SKM-1 (cell line): ENCODE results near the gene UBE4B.
"Not testable (repeated sequence)": the region's sequence is repeated elsewhere in the genome, so short reads cannot be mapped to it uniquely, and the experiment has no call there.

Source experiments
- DNase-seq: peaks from one replicate; lab custom pipeline; 2025; ENCODE audit not compliant: unreplicated experiment; lab: John Stamatoyannopoulos, UW

UBE4B gene

GRCh38 chr1:10170239-10170574, 137.4 kb downstream of the UBE4B start:
- DNase-seq = no peak

GRCh38 chr1:10171105-10171767, 138.5 kb downstream of the UBE4B start:
- no peak for DNase-seq

GRCh38 chr1:10171995-10172669, 139.4 kb downstream of the UBE4B start:
- DNase-seq = no peak

GRCh38 chr1:10173582-10173981, 140.8 kb downstream of the UBE4B start:
- no peak for DNase-seq

- no peak for DNase-seq
Measured at GRCh38 chr1:10177876-10178275, 145.1 kb downstream of the UBE4B start.

GRCh38 chr1:10178597-10179405, 146.0 kb downstream of the UBE4B start:
- no peak for DNase-seq

- DNase-seq = no peak
Measured at GRCh38 chr1:10179406-10180091, 146.8 kb downstream of the UBE4B start.

GRCh38 chr1:10181154-10181553, 148.4 kb downstream of the UBE4B start:
- DNase-seq = no peak

- DNase-seq = no peak
Measured at GRCh38 chr1:10185759-10186158, 153.0 kb downstream of the UBE4B start.

GRCh38 chr1:10186331-10187025, 153.7 kb downstream of the UBE4B start:
- no peak for DNase-seq

- no peak for DNase-seq
Measured at GRCh38 chr1:10187026-10187334, 154.2 kb downstream of the UBE4B start.

GRCh38 chr1:10188133-10188650, 155.4 kb downstream of the UBE4B start:
- no peak for DNase-seq

GRCh38 chr1:10189659-10190058, 156.9 kb downstream of the UBE4B start:
- no peak for DNase-seq

GRCh38 chr1:10192263-10192662, 159.5 kb downstream of the UBE4B start:
- DNase-seq = no peak

GRCh38 chr1:10193288-10193687, 160.5 kb downstream of the UBE4B start:
- DNase-seq = no peak

GRCh38 chr1:10195570-10195969, 162.8 kb downstream of the UBE4B start:
- DNase-seq = no peak

- DNase-seq = no peak
Measured at GRCh38 chr1:10196976-10197375, 164.2 kb downstream of the UBE4B start.

- no peak for DNase-seq
Measured at GRCh38 chr1:10200620-10201019, 167.9 kb downstream of the UBE4B start.

GRCh38 chr1:10204003-10204642, 171.4 kb downstream of the UBE4B start:
- DNase-seq = no peak

- not testable (repeated sequence) for DNase-seq
Measured at GRCh38 chr1:10205206-10205605, 172.4 kb downstream of the UBE4B start.
